Cerebellar nuclear complex (tissue), 1 donor: ENCODE data around the gene PHC1.
A peak's percentile ranks its signal among the peaks of the same experiment; 100 is the strongest.
"Not testable (repeated sequence)": the region's sequence is repeated elsewhere in the genome, so short reads cannot be mapped to it uniquely, and the experiment has no call there.

ENCODE experiments used
- DNase-seq, 2 experiments: peaks; one replicate each; lab custom pipeline; 2025; lab: John Stamatoyannopoulos, UW

Gene PHC1

DNA sequence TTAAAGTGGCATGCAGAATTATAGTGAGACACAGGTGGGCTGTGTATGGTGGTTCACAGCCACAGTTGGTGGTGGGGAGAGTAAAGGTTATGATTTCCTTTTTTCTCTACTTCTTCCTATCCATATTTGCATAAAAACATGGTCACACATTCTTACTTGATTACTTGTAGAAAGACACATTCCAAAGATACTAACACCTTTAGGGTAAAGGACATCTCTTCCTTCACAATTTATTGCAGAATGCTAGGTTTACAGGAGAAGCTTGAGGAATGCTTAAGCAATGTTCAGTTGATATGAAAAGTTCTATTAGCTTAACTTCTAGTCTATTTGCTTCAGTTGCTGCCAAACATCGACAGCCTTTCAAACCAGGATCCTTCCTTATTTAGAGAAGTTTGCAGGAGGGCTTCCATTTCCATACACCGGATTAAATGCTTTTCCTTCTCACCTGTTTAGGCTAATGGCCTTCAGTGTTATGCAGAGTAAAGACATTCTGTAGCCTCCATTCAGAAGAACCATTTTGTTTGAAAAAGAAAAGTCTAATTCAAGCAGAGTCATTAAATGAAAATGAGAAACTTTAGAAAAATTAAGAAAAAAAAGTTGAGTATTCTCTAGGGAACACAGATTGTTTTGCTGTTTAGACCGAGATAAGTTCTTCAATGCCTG, 2.6 kb upstream of the PHC1 start:
- DNase-seq, result no peak

DNA sequence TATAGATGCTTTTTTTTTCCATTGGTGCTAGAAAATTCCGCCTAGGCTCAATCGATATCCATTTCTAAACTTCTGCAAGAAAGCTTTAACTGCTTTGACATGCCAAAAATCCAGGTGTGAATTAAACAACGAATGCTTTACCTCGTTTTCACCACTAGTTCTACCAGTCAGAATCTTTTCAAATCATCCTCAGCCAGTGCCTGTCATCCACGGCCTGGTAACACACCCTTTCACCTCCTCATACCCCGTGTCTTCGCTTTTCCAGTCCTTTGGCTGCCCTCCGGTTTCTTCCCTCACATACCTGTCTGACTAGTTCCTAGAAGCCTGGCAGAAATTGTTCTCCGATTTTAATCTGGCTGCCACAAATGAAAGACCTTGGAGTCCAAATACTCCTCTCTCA, 1.4 kb upstream of the PHC1 start:
- no peak for DNase-seq

DNA sequence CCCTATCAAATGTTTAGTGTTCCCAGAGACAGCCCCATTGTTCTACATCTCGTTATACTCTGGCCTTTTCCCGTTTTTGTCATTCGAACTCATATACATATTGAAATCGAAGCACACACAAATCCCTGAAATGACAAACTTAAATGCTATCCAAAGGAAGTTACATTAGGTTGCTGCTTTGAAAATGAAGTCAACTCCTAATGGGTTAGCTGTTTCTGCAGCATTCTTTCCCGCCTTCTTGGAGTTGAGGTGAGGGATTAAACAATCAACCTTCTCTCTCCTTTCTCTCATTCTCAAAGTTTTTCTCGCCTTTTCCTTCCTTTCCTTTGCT, 642 bp upstream of the PHC1 start:
- DNase-seq, result no peak

DNA sequence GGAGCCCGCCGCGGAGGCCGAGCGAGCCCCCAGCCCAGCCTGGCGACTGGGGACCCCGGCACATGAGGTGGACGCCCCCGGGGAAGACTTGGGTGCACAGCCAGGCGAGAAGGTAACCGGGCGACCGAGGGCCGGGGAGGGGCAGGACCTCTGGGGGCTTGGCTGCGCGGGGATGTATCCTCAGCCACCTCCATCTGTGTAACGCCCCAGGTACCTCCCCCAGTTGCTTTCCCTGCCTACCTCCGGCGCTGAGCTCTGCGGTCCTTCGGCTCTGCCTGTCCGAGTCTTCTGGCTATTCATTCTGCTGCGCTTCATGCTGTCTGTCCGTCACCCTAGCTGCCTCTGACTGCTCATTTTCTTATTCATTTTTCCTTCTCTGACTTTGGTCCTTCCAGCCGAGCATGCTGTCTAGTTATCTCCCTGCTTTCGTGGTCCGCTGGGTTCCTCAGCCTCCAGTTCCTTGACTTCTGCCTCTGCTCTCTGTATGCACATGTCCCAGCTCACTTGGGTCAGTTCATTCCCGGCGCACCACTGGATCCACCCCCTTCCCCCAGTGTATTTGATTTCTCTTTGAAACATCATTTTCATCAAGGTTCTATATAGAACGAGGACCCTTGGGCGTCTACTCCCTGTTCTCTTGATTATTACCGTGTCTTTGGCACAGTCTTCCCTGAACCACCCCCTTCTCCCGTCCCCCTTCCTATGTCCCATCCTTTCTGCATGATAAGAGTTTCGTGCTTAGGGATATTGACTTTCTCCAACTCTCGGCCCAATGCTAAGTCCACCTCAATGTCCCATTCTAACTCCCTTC, 612 bp downstream of the PHC1 start:
- DNase-seq, result no peak

DNA sequence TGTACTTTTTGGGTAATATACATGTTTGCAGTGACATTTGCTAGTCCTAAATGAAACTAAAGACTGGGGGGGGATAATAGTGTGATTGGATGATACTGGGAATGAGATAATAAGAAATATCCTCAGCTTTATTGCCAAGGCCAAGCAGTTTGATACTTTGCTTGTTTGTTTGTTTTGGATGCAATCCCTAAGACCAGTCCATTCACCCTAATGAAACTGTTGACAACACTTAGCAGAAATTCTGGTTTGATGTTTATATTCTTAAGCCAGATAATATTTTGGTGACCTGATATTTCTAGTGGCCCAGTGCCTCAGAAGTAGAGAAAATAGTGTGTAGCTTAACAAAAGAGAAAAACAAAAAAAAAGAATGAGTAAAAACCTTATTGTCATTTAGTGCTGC, 1.8 kb downstream of the PHC1 start:
- DNase-seq, result no peak

DNA sequence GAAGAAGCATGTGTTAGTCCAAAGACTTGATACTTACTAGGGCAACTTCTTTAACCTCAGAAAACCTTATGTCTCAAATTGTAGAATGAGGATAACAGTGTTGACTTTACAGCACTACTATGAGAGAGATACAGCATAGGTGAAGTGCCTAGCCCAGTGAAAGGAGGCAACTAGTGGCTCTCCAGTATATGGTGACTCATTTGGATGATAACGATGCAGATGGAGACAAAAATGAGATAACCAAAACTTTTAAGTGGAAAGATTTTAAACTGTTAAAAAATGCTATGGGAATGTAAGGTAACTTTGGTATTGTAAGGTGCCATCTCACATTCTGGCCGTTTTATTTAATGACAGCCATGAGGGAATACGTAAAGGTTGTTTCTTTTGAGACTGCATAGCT, 2.7 kb downstream of the PHC1 start:
- DNase-seq, result no peak

DNA sequence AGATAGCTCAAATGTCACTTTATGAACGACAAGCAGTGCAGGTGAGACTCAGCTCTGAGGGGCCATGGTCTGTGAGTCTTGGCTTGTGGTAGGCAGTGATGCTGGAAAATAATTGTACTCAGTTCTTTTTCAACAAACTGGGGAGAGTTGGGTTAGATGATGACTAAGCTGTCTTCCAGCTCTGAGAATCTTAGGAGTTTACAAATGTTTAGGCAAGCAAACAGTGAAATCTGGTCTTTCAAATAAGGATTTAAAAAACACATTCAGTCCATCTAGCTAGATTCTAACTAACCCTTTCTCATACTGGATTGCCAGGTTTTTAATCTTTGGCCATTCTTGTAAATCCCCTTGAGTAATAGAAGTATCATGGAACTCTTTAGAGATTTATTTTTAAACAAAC, 3.4 kb downstream of the PHC1 start:
- DNase-seq, result no peak

DNA sequence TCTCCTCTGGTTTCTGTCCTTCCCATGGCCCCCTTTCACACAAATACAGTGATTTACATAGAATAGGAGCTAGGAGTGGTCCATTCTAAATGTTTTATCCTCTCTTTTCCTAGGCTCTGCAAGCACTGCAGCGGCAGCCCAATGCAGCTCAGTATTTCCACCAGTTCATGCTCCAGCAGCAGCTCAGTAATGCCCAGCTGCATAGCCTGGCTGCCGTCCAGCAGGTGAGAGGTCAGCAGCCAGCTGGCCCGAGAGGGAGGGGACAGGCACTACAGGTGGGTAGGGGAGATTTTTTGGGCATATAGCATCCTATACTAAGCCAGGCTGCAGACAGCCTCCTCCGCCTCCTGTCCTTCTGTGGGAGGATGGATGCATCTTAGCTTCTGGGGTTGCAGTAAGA, 5.3 kb downstream of the PHC1 start:
- not testable (repeated sequence) for DNase-seq

DNA sequence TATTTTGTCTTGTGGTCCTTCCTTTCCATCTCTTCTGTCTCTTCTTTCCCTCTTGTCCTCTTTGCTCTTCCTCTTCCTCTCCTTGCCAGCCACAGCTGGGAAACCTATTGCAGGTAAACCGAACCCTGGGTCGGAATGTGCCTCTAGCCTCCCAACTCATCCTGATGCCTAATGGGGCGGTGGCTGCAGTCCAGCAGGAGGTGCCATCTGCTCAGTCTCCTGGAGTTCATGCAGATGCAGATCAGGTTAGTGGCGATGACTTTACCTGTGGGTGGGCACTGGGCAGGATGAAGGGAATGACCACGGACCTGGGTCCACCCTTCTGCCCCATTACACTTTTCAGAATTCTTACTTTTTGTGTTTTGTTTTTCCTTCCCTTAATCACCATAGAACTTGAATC, 8.2 kb downstream of the PHC1 start:
- DNase-seq, result no peak

DNA sequence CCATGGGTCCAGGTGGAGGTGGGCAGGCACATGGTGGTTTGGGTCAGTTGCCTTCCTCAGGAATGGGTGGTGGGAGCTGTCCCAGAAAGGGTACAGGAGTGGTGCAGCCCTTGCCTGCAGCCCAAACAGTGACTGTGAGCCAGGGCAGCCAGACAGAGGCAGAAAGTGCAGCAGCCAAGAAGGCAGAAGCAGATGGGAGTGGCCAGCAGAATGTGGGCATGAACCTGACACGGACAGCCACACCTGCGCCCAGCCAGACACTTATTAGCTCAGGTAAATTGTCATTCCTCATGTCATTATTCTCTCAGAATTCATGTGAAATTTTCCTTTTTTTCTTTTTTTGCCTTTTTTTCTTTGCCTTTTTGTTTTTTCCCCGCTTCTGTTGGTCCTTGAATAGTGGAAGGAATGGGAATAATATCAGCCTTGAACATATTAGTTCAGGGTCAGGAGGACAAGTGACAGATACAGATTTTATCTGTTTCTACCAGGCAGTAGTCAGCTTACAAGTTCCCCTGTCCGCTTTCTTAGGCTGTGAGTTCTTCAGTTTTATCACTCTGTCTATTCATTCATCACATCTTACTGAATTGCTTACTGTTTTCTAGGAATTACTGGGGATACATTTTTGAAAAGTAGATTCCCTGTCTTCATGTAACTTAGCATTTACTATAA, 16.5 kb downstream of the PHC1 start:
- DNase-seq, result not testable (repeated sequence)

DNA sequence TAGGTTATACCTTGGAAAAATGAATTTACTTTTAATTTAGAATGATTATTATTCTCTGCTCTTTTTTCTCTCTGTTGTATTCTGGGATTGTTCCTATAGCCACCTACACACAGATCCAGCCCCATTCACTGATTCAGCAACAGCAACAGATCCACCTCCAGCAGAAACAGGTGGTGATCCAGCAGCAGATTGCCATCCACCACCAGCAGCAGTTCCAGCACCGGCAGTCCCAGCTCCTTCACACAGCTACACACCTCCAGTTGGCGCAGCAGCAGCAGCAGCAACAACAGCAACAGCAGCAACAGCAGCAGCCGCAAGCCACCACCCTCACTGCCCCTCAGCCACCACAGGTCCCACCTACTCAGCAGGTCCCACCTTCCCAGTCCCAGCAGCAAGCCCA, 18.2 kb downstream of the PHC1 start:
- DNase-seq, result not testable (repeated sequence)

DNA sequence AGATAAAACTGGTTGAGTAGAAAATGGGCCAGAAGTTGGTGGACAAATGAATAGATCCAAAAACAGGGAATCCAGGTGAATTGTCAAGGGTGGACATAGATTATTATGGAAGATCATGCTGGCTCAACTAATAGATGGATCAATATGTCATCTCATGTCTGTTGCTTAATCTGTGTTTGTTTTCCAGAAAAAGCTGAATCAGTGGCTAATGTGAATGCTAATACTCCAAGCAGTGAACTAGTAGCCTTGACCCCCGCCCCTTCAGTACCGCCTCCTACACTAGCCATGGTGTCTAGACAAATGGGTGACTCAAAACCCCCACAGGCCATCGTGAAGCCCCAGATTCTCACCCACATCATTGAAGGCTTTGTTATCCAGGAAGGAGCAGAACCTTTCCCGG, 19.8 kb downstream of the PHC1 start:
- not testable (repeated sequence) for DNase-seq

DNA sequence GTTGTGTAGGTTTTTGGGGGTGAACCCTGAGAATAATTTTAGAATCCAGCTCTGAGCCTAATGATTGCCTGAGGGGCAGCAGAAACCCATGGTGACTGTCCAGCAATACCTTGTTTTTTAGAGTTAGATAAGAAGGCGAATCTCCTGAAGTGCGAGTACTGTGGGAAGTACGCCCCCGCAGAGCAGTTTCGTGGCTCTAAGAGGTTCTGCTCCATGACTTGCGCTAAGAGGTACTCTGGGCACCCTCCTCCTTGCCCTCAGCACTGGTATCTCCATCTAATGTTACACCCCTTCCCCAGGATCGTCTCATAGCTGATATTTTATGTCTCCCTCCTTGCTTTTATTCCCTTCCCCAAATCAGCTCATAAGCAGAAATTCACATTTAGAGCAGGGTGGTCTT, 22.4 kb downstream of the PHC1 start:
- no peak for DNase-seq

DNA sequence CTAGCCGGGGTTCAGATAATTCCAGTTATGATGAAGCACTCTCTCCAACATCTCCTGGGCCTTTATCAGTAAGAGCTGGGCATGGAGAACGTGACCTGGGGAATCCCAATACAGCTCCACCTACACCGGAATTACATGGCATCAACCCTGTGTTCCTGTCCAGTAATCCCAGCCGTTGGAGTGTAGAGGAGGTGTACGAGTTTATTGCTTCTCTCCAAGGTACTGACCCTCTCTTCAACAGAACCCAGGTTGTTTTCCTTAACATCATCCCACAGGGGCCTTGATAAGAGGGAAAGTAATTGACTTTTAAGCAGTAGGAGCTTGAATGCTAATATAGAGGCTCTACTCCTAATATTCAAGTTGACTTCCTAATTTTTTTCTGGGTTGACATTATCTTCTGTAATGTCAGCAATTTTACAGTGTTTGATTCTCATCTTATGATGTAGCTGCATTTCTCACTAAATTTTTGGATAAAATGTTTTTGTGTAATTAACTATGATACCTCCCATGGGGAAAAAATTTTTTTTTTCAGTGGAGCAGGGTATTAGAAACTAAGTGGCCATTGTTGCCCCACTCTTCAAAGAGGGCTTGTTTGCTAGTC, 23.6 kb downstream of the PHC1 start:
- not testable (repeated sequence) for DNase-seq

DNA sequence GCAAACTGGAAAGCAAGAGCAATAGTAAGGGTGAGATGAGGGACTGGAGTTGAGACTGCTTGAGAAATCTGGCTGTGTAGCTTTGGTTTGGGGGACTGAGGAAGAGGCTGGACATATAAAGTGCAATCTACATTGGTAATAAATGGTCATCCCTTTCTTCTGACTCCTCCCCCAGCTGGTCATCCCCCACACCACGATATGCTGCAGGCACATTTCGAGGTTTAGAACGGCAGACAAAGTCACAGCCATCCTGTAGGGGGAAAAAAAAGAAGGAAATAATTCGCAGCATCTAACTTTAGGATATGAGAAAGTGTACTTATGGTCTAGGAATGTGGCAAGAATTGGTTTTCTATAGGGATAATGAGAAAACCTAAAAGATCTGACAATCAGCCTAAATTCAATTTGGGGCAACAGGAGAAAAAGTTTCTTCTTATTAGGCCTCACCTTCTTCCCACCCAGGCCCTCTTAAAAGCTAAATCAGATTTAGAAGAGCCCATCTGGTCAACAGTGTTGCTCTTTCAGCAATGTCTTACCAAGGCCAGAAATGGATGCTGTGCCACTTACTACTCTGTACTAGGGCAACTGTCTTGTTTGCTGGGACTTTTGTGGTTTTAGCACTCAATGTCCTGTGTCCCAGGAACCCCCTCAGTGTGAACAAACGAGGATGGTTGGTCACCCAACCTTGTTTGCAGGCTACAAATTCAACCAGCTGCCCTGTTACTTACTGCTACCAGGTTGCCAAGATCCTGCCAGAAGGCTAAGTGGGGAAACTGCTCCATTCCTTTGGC, 27.6 kb downstream of the PHC1 start:
- no peak for DNase-seq

DNA sequence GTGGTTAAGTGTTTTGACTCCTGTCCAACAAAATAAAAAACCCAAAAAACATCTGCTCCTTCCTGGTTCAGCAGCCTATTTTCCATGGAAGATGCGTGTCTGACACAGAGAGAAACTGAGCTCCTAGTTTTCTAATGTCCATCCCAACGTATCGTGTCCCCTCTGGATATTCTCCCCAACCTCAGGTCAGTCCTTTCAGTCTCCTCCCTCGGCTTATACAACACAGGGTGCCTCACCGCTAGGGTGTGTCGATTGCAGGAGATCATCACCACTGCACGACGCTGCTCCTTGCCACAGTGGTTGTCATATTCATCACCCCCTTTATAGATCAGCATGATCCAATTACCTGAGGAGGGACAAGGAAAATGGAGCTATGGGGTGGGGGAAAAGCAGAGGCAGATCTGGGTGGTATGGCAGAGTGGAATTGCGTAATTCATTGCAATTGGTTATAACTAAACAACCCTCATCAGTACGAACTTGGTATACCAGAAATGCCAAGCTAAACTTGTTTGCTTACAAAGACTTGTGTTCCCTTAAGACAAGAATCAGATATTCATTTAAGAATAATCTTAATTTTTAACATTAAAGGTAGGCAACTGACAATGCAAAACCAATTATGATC, 29.4 kb downstream of the PHC1 start:
- no peak for DNase-seq

DNA sequence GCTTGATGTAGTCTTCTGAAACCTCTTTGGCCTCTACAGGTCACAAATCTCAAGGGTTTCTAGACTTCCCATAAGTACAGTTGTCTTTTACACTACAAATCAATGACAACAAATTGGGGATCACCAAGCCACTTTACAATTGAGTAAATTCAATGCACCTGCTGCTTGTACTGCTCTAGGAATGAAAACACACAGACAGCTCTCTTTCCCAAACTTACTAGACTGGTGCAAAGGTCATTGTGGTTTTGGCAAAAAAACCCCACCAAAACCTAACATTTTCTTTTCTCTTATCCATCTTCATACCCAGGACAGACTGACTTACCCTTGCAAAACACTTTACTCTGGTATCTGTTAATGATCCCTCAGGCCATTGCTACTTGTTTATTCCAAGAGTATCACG, 32.4 kb downstream of the PHC1 start:
- no peak for DNase-seq

DNA sequence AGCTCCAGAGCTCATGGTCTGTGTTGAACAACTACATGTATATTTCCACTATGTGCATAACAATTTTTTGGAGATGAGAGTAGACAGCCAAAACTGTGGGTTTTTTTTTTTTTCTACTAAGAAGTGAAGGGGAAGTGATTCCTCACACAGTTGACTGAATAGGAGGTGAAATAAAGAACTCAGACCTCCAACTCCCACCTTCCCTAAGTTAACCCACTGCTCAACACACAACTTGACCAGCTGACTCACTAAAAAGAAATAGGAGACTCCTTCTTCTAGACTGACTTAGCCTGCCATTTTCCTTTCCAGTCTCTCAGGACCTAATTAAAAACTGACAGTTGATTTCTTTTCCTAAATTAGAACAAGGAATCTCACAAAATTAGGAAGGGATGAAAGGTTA, 33.4 kb downstream of the PHC1 start:
- no peak for DNase-seq

DNA sequence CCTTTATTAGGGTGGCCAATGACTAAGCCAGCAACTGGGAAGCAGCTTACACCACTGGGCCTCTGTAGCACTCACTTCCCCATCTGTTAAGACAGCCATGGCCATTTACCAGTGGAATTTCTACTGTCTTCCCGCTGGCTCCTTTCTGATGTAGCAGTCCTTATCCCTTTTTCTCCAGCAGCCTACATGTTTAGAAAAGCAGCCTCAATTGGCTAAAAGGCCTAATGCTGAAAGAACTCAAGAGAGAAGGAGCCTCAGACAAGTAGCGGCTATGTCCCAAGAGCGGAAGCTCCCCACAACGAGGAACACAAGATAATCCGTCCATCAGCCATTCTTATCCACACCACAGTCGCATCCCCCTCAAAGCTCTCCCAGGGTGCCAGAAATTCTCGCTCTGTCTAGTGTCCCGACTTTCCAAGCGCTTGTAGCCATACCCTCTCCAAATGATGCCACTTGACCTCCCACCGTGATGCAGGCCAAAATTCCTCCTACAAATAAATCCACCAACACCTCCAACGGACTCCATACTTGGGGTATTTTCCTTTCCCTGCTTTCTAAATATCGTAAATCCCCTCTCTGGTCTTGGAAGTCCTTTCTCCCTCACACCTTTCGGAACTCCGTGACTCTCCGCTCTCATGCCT, 34.5 kb downstream of the PHC1 start:
- no peak for DNase-seq

DNA sequence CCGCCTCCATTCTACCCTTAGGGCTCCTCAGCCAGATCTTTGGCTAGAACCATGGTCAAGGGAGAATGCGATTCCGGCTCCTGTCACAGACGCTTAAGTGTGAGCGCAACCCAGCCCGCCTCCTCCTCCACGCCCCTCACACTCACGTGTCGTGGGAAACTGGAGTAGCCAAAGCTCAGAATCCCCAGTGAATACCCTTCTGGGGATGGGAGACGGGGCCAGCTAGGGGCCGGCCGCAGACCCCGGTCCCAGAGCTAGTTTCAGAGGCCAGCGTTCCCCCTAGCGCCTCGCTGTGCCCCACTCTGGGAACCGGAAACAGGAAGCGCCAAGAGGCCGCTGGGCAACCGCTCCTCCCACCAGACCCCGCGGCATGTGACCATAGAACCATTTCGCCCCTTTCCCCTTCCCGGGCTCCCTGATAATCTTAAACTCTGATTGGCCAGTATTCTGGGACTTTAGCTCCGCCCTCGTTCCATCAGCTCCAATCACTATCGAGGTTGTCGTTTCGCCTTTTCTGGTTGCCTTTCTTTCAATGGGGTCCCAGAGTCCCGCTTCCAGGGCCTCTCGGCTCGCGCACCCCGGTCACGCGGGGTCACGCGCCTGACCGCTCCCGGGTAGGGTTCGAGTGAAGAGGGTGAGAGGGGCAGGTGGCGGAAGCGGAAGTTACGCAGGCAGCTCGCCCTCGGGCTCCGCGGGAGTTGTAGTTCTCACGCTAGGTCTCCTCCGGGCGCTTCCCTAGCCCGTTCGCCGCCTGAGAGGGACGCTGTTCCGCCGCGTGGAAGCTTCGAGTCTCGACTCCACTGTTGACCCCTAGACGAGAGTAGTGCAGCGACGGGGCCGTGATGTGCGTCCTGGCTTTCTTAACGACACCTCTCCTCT, 35.3 kb downstream of the PHC1 start, which contains the start of gene M6PR:
M6PR (minus strand) TSS at position 304 of the 879 bp plus-strand sequence. CDS start 3,241 bp downstream, outside the sequence.
- DNase-seq, result peak; percentile 87 to 97
